WTC11 (cell line): ENCODE data around the gene STK11.

Experiments used
- AFF4 ChIP-seq: sonication (generic); formaldehyde crosslinking; IDR thresholded peaks from 2 replicates; pipeline ENCODE4 v1.8.1; 2023; ENCODE audit warnings: mild to moderate bottlenecking, missing genetic modification reagents, borderline replicate concordance
- CTCF ChIP-seq: fragments of 200-600 bp; IDR thresholded peaks from 2 replicates; pipeline ENCODE4 v1.8.0; 2022; ENCODE audit warnings: antibody characterized with exemption
- JUN ChIP-seq: sonication (generic); formaldehyde crosslinking; IDR thresholded peaks from 2 replicates; pipeline ENCODE4 v1.8.0; 2023; ENCODE audit warnings: mild to moderate bottlenecking, missing genetic modification reagents
- NFYB ChIP-seq: sonication (generic); formaldehyde crosslinking; conservative IDR thresholded peaks from 2 replicates; pipeline ENCODE4 v1.8.0; 2022; ENCODE audit warnings: low read depth, missing genetic modification reagents
- ZNF219 ChIP-seq: sonication (generic); formaldehyde crosslinking; IDR thresholded peaks from 2 replicates; pipeline ENCODE4 v1.8.0; 2023; ENCODE audit warnings: missing genetic modification reagents, mild to moderate bottlenecking, borderline replicate concordance
- ZNF232 ChIP-seq: sonication (generic); formaldehyde crosslinking; IDR thresholded peaks from 2 replicates; pipeline ENCODE4 v1.8.0; 2022; ENCODE audit warnings: mild to moderate bottlenecking, missing genetic modification reagents
- ZNF416 ChIP-seq: fragments of 250-450 bp; sonication (Bioruptor Pico); IDR thresholded peaks from 2 replicates; pipeline ENCODE4 v1.9.0; 2021; ENCODE audit warnings: mild to moderate bottlenecking, inconsistent platforms
- TF ChIP-seq, protein P1 (sequence below): fragments of 250-450 bp; sonication (Bioruptor Pico); IDR thresholded peaks from 2 replicates; pipeline ENCODE4 v1.9.0; 2021; ENCODE audit warnings: moderate library complexity, mild to moderate bottlenecking, inconsistent platforms, borderline replicate concordance
- TF ChIP-seq, protein P2 (sequence below): sonication (generic); formaldehyde crosslinking; IDR thresholded peaks from 2 replicates; pipeline ENCODE4 v1.8.0; 2022; ENCODE audit warnings: mild to moderate bottlenecking, missing genetic modification reagents
- TF ChIP-seq, protein P3 (sequence below): sonication (generic); formaldehyde crosslinking; IDR thresholded peaks from 2 replicates; pipeline ENCODE4 v1.8.0; 2022; ENCODE audit warnings: mild to moderate bottlenecking, missing genetic modification reagents
- TF ChIP-seq, protein P4 (sequence below): sonication (generic); formaldehyde crosslinking; IDR thresholded peaks from 2 replicates; pipeline ENCODE4 v1.8.1; 2023; ENCODE audit warnings: mild to moderate bottlenecking, missing genetic modification reagents, moderate library complexity
- TF ChIP-seq, protein P5 (sequence below): sonication (generic); formaldehyde crosslinking; IDR thresholded peaks from 2 replicates; pipeline ENCODE4 v1.8.1; 2023; ENCODE audit warnings: mild to moderate bottlenecking, missing genetic modification reagents, moderate library complexity

DNA sequence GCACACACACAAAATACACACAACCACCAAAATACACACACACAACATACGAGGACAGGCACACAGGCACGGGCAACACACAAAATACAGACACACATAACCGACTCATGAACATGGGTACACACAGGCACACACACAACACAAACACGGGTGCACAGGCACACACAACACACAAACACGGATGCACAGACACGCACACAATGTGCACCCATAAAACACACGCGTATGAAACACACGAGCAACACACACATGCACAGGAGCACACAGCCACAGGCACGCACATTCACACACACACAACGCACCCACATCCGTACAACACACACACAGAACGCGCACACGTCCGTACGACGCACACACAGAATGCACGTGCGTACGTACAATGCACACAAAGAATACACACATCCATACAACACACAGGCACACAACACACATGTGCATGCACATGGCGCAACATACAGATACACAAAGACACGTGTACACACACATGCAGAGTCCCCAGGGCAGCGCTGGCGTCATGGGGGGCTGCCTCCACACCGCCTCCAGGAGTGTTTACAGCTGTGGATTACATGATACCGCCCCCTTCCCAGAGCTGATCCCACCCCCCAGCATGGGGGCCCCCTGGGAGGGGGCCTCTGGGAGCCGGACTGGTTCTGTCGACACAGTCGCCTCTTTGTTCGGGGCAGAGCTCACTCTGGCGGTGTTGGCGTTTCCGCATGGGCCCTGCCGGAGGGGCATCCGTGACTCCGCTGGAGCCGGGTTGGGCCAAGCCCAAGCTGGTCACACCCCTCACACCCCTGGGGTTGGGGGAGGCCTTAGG lies 34.4 kb upstream of the STK11 start:
- TF ChIP-seq ZNF416 (CRISPR knock-in tag), result no peak
- TF ChIP-seq, protein P1, sequence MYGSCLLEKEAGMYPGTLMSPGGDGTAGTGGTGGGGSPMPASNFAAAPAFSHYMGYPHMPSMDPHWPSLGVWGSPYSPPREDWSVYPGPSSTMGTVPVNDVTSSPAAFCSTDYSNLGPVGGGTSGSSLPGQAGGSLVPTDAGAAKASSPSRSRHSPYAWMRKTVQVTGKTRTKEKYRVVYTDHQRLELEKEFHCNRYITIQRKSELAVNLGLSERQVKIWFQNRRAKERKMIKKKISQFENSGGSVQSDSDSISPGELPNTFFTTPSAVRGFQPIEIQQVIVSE (CRISPR knock-in tag), result no peak
- no peak for TF ChIP-seq ZNF232 (CRISPR knock-in tag)
- no peak for TF ChIP-seq CTCF
- TF ChIP-seq JUN, result no peak
- TF ChIP-seq, protein P2, sequence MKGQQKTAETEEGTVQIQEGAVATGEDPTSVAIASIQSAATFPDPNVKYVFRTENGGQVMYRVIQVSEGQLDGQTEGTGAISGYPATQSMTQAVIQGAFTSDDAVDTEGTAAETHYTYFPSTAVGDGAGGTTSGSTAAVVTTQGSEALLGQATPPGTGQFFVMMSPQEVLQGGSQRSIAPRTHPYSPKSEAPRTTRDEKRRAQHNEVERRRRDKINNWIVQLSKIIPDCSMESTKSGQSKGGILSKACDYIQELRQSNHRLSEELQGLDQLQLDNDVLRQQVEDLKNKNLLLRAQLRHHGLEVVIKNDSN (CRISPR knock-in tag), result no peak
- no peak for TF ChIP-seq NFYB
- TF ChIP-seq, protein P3, sequence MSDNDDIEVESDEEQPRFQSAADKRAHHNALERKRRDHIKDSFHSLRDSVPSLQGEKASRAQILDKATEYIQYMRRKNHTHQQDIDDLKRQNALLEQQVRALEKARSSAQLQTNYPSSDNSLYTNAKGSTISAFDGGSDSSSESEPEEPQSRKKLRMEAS (CRISPR knock-in tag), result no peak
- TF ChIP-seq, protein P4, sequence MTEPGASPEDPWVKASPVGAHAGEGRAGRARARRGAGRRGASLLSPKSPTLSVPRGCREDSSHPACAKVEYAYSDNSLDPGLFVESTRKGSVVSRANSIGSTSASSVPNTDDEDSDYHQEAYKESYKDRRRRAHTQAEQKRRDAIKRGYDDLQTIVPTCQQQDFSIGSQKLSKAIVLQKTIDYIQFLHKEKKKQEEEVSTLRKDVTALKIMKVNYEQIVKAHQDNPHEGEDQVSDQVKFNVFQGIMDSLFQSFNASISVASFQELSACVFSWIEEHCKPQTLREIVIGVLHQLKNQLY, result no peak
- no peak for TF ChIP-seq ZNF219
- TF ChIP-seq, protein P5, sequence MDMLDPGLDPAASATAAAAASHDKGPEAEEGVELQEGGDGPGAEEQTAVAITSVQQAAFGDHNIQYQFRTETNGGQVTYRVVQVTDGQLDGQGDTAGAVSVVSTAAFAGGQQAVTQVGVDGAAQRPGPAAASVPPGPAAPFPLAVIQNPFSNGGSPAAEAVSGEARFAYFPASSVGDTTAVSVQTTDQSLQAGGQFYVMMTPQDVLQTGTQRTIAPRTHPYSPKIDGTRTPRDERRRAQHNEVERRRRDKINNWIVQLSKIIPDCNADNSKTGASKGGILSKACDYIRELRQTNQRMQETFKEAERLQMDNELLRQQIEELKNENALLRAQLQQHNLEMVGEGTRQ, result no peak
- no peak for TF ChIP-seq AFF4 (CRISPR knock-in tag)
